Inflammatory macrophage treated with lipopolysaccharide for 1 hour (primary cell): ENCODE results near the gene MRPS9.

Source experiments
- DNase-seq, 2 donors: peaks; one replicate each; pipeline ENCODE4 v3.0.0-alpha.2; 2020 to 2022

The MRPS9 gene

GRCh38 chr2:105081006-105081601 is 43.2 kb downstream of the MRPS9 start:
- no peak for DNase-seq

GRCh38 chr2:105082107-105082506 is 44.2 kb downstream of the MRPS9 start:
- DNase-seq = no peak

GRCh38 chr2:105085525-105085924 is 47.7 kb downstream of the MRPS9 start:
- DNase-seq = no peak

- DNase-seq = no peak
Measured at GRCh38 chr2:105087273-105087672, 49.4 kb downstream of the MRPS9 start.

- no peak for DNase-seq
Measured at GRCh38 chr2:105090091-105090490, 52.2 kb downstream of the MRPS9 start.

- DNase-seq = no peak
Measured at GRCh38 chr2:105092797-105093196, 54.9 kb downstream of the MRPS9 start.

GRCh38 chr2:105099153-105099552 is 61.3 kb downstream of the MRPS9 start:
- DNase-seq = peak in 1 of 2 donors; percentile 12

- peak; percentile 37 to 76 for DNase-seq
Measured at GRCh38 chr2:105100046-105100840, 62.4 kb downstream of the MRPS9 start.

GRCh38 chr2:105102001-105102400 is 64.1 kb downstream of the MRPS9 start:
- DNase-seq = no peak

GRCh38 chr2:105102963-105103421 is 65.1 kb downstream of the MRPS9 start:
- DNase-seq = no peak

- no peak for DNase-seq
Measured at GRCh38 chr2:105103481-105103880, 65.6 kb downstream of the MRPS9 start.

- DNase-seq = no peak
Measured at GRCh38 chr2:105104208-105104731, 66.4 kb downstream of the MRPS9 start.

GRCh38 chr2:105110295-105110829 is 72.5 kb downstream of the MRPS9 start:
- DNase-seq = no peak

GRCh38 chr2:105111365-105112150 is 73.7 kb downstream of the MRPS9 start:
- DNase-seq = no peak

GRCh38 chr2:105112345-105112744 is 74.5 kb downstream of the MRPS9 start:
- no peak for DNase-seq

GRCh38 chr2:105113616-105114291 is 75.9 kb downstream of the MRPS9 start:
- no peak for DNase-seq

GRCh38 chr2:105114551-105114950 is 76.7 kb downstream of the MRPS9 start:
- peak; percentile 39 to 64 for DNase-seq

GRCh38 chr2:105116348-105116747 is 78.5 kb downstream of the MRPS9 start:
- no peak for DNase-seq

GRCh38 chr2:105117565-105117964 is 79.7 kb downstream of the MRPS9 start:
- no peak for DNase-seq

GRCh38 chr2:105118960-105119359 is 81.1 kb downstream of the MRPS9 start:
- DNase-seq = no peak

GRCh38 chr2:105121434-105121833 is 83.6 kb downstream of the MRPS9 start:
- no peak for DNase-seq

GRCh38 chr2:105125428-105125827 is 87.6 kb downstream of the MRPS9 start:
- DNase-seq = no peak
